RKO (cell line): ENCODE results near the gene TGFB1I1.

Source experiments
- DNase-seq: peaks from one replicate; pipeline ENCODE4 v3.0.0-alpha.2; 2016; ENCODE audit warnings: low spot score

Gene TGFB1I1

DNA sequence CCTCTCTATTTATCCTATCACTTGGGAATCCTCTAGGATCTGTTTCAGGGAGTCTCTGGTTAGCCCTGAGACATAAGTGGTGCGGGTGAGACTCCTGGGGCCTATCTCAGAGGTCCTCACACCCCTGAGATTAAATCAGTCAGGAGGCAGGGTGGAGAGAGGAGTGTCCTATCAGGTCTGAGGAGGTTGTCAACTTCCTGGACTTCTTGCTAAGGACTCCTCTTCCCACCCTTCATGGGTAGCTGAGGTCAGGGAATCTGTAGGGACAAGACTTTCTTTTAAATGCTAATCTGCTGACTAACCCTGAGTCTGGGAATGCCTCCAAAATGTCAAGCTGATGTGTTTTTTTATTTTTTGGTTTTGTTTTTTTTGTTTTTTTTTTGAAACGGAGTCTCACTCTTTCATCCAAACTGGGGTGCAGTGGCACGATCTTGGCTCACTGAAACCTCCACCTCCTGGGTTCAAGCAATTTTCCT, 19.3 kb upstream of the TGFB1I1 start:
- DNase-seq = peak; percentile 60

GRCh38 chr16:31453255-31454204, 18.4 kb upstream of the TGFB1I1 start:
- peak; percentile 31 for DNase-seq

DNA sequence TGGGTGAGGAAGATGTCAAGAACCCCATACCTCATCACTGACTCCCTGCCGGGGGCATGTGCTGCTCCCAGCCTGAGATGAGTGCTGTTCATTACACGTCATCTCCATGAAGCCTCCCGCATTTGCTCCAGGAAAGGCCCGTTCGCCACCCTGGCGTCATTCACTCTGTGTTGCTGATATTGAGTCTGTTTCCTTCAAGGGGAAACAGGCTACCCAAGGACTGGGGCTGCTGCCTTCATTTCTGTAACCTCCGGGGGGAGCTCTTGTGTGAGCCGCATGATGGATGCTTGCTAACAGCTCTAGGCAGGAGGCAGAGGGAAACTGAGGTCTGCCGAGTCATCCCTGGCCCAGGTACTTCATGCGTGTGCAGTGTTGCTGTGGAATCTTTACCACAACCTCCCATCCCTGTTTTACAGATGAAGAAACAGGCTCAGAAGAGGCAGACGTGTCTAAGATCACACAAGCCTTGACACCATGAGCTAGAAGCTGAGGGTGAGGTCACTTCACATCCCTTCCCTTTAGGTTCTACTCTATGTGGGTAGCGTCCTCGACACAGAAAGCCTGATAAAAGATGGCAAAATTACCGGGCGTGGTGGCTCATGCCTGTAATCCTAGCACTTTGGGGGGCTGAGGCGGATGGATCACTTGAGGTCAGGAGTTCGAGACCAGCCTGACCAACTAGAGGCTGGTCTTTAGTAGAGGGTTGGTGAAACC, 16.2 kb upstream of the TGFB1I1 start:
- DNase-seq = peak; percentile 32

DNA sequence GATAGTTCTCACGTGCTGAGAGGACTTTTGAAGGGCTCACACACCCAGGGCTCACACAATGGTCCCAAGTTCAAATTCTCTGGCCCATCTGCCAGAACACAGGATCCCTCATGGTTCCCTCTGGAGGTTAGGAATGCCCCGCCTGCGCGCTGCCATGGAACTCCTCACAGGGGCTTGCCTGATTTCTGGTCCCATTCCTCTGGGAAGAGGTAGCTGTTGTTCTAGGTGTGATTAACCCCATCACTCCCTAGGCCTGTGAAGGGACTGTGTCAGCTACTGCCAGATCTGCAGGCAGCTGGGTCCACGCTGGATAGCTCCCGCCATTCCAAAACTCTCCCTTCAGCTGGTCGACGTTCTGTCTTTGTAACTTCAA, 15.0 kb upstream of the TGFB1I1 start:
- no peak for DNase-seq

- peak; percentile 76 for DNase-seq
Measured at GRCh38 chr16:31458073-31458843, 13.7 kb upstream of the TGFB1I1 start.

DNA sequence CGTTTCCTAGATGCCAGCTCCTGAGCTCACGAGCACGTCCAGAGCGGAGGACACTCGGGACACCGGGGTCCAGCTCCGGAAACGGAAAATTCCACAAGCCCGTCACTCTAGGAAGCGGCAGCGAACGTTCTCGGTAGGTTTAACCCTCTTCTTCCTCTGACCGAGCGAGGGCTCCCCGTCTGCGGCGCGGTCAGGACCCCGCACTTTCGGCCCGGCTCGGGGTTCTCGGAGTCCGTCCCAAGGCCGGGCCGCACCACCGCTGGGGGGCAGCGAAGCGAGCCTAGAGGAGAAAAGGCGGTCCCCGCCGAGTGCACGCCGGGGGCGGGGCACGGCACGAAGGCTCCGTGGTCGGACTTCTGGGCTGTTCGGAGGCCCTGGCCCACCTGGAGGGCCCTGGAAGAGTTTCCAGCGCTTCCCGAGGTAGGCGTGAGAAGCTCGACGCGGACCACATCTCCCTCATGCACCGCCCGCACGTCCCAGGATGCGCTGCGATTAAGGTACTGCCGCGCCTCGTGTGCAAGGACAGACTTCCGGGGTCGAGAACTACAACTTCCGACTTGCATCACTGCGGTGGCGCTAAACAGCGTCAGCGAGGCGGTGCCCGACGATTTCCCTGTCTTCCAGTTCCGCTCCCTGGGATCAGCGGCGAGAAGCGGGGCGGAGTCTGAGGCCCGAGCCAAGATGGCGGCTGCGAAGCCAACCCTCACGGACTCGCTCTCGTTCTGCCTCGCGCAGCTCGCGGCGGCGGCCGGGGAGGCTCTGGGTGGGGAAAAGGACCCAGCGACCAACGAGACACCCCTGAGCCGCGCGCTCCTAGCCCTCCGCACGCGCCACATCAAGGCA, 12.9 kb upstream of the TGFB1I1 start, which contains the start of gene ARMC5:
TSS of gene ARMC5 (plus strand) at position 658 of the 843 bp plus-strand sequence. CDS start at position 682, 24 bp downstream.
- DNase-seq = peak; percentile 98

GRCh38 chr16:31459687-31460581, 12.0 kb upstream of the TGFB1I1 start:
- DNase-seq = peak; percentile 100

- peak; percentile 68 for DNase-seq
Measured at GRCh38 chr16:31460582-31461002, 11.4 kb upstream of the TGFB1I1 start.

DNA sequence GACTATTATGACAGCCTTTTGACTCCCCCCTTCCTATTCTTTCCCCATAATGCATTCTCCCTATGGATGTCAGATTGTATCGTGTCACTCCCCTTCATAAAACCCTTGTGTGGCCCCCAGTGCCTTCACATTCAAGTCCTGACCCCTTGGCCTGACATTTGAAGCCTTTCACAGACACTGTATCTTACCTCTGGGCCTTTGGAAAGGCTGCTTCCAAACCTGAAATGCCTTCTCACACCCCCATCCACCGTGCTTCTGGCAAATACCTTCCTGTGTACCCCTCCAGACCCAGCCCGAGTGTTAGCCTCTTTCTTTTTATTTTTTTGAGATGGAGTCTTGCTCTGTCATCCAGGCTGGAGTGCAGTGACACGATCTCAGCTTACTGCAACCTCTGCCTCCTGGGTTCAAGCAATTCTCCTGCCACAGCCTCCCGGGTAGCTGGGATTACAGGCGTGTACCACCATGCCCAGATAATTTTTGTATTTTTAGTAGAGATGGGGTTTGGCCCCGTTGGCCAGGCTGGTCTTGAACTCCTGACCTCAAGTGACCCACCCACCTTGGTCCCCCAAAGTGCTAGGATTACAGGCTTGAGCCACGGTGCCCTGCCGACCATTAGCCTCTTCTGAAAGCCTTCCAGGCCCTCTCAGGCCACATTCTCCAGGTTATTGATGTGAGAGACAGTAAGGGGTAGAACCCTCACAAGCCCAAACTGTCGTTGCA, 10.6 kb upstream of the TGFB1I1 start:
- DNase-seq = no peak

DNA sequence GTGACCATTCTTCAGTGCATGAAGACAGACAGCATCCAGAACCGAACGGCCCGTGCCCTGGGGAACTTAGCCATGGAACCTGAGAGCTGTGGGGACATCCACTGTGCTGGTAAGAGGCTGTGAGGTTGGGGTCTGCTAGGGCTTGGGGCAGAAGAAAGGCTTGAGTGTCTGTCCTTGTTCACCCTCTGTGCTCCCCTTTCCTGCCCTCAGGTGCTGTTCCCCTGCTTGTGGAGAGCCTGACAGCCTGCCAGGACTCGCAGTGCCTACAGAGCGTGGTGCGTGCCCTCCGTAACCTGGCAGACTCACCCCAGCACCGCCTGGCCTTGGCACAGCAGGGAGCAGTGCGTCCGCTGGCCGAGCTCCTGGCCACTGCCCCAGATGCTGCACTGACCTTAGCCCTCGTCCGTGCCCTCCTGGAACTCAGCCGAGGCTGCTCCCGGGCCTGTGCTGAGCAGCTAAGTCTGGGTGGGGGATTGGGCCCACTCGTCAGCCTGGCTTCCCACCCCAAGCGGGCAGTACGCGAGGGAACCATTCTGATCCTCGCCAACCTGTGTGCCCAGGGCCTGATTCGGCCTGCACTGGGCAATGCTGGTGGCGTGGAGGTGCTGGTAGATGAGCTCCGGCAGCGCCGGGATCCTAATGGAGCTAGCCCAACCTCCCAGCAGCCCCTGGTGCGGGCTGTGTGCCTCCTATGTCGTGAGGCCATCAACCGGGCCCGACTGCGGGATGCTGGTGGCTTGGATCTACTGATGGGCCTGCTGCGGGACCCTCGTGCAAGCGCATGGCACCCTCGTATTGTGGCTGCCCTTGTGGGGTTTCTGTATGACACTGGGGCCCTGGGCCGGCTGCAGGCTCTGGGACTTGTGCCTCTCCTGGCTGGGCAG, 9.8 kb upstream of the TGFB1I1 start:
- DNase-seq = no peak

DNA sequence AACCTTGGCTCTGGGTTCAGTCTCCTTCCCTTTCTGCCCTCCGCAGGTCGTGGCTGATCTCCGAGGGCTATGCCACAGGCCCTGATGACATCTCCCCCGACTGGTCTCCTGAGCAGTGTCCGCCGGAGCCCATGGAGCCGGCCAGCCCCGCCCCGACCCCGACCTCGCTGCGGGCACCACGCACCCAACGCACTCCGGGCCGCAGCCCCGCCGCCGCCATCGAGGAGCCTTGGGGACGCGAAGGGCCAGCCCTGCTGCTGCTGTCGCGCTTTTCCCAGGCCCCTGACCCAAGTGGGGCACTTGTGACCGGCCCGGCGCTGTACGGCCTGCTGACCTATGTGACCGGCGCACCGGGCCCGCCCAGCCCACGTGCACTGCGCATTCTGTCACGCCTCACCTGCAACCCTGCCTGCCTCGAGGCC, 7.6 kb upstream of the TGFB1I1 start:
- no peak for DNase-seq

GRCh38 chr16:31464781-31465260, 7.1 kb upstream of the TGFB1I1 start:
- no peak for DNase-seq

- DNase-seq = no peak
Measured at GRCh38 chr16:31465788-31466370, 6.1 kb upstream of the TGFB1I1 start.

DNA sequence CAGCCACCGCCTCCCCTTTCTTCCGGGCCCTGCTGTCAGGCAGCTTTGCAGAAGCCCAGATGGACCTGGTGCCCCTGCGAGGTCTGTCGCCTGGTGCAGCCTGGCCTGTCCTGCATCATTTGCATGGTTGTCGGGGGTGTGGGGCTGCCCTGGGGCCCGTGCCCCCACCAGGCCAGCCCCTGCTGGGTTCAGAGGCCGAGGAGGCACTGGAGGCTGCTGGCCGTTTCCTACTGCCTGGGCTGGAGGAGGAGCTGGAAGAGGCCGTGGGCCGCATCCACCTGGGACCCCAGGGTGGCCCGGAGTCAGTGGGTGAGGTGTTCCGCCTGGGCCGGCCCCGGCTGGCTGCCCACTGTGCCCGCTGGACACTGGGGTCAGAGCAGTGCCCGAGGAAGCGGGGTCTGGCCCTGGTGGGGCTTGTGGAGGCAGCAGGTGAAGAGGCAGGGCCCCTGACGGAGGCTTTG, 5.5 kb upstream of the TGFB1I1 start:
- DNase-seq = no peak

DNA sequence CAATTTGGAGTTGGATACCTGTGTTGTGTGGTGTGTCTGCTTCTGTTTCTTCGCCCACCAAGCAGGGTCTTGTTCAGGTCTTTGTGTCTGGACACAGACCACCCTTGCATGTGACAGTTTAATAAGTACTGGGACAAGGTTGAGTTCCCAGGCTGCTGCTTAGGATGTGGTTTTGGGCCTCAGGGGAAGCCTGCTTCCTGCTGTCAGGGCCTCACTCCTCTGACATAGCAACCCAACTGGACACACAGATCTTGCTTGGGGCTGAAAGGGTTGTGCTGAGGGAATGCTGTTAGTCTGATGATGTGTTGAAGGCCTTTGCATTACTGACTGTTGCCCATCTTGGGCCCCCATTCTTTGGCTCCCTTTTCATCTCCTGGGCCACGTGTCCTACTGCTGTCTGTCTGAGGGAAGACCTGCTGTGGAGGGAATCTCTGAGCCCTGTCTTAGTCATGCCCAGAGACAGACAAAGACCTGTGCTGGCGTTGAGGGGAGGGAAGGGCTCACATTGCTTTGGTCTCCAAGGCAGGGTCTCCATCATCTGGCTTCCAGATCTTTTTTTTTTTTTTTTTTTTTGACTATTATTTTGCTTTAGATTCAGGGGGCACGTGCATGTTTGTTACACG, 4.7 kb upstream of the TGFB1I1 start:
- no peak for DNase-seq

- no peak for DNase-seq
Measured at GRCh38 chr16:31467858-31468257, 4.1 kb upstream of the TGFB1I1 start.

- DNase-seq = no peak
Measured at GRCh38 chr16:31470615-31471014, 1.3 kb upstream of the TGFB1I1 start.
